ENCODE data around the gene CGNL1.

Gene CGNL1

DNA sequence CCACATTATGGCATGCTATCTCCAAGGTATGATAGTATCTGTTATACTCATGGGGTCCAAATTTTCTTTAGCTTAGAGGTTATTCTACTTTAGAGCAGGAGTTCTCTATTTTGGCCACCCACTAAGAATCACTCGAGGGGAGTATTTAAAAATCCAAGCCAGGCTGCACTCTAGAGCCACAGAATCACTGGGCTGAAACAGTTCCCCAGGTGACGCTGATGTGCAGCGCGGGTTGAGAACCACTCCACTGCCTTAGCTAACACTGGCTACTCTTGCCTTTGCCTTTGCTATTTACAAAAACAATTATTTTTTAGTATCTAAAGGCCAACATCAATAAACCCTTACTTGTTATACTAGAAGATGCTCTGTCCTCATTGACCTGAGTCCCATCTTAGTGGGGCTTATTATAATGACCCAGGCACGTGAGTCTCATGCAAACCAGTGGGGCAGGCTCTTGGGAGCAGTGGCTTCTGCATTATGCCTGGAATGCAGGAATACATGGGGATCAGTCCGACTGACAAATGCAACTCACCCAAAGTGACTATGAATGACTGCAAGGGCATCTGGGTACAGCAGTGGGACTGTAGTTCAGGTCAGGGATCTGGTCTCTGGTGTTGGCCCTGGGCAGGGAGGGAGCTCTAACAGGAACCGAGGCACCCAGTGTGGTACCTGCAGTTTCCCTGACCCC lies 21.7 kb upstream of the CGNL1 start:
- DNase-seq, result no peak

DNA sequence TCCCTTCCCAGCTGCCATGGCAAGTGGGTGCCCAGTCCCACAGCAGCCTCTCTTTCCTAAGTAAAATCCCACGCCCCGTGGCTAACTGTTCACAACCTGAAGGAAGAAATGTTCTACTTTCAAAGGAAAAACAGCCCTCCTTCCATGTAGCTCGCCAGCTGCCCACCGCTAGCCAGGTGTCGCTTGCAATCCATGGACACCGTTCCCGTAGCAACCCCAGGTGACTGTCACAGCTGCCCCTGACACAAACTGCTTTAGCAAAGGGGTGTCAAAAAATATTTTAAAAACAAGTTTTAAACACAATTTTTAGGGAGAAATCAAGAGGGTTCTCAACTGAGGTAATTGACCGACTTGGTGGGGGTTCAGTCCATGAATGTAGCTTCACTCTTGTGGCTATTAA lies 21.0 kb upstream of the CGNL1 start:
- DNase-seq, result no peak

DNA sequence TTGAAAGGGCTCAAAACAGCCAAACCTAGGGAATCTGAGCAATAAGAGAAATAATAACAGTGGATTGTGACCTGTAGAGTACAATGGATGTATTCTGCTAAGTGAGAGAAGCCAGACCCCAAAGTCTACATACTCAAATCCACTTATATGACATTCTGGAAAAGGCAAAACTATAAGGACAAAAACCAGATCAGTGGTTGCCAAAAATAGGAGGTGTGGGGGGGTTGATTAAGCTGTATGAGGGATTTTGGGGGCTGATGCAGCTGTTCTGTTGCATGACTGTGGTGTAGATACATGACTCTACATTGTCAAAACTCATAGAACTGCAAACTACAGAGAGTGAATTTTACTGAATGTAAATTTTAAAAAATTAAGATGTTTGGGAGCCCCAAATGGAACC lies 20.1 kb upstream of the CGNL1 start:
- DNase-seq, result no peak

DNA sequence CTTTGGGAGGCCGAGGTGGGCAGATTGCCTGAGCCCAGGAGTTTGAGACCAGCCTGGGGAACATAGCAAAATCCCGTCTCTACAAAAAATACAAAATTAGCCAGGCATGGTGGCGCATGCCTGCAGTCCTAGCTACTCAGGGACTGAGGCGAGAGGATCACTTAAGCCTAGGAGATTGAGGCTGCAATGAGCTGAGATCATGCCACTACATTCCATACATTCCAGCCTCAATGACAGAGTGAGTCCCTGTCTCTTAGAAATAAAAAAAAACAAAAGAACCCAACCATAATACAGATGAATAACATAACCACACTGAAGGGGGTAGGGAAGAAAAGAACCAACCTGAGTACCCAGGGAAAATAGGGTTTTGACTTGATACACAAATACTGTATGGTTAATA lies 19.7 kb upstream of the CGNL1 start:
- DNase-seq, result no peak

DNA sequence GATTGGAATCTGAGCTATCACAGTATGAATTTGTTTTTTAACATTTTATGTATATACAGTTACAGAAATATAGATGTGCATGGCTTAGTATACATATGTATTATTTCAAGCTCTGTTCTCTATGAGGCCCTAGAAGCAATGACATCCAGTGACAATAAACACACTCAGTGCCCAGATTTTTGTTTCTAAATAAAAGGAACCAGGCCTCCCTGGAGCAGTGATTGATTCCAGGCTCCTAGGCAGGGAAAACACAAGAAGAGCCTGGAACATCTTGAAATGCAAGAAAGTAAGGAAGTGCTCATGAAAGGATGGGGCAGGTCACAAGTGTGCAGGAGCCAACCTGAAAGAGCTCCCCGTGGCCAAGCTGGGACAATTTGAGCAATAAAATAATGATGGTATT lies 18.5 kb upstream of the CGNL1 start:
- no peak for DNase-seq

DNA sequence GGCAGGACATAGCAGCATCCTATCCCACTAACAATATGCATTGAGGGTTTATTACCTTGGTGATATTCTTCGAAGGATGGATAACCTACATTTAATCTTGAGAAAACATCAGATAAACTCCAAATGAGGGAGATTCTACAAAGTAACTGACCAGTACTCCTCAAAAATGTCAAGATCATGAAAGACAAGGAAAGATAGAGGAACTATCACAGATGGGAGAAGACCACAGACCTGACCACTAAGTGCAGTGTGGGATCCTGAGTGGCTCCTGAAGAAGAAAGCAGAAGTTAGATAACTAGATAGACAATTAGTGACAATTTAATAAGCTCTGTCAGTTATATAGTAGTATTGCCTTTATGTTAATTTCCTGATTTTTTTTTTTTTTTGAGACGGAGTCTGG lies 17.7 kb upstream of the CGNL1 start:
- DNase-seq, result no peak

DNA sequence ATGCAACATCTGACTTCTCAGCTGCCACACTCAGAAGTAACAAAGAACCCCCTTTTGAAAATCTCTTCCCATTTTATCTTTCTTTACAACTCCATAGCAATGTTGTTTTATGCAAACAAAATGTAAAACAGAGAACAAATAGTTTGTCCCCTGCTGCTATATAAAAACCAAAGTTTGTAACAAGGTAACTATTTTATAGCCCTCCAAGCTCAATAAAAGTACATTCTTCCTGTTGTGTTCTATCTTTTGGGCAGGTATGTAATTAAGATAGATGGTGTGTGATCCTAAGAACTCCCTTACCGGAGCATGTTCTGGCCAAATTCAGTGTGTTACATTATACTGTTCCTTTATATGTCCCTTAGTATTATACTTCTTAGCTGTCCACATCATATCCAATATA lies 12.6 kb upstream of the CGNL1 start:
- DNase-seq, result no peak

DNA sequence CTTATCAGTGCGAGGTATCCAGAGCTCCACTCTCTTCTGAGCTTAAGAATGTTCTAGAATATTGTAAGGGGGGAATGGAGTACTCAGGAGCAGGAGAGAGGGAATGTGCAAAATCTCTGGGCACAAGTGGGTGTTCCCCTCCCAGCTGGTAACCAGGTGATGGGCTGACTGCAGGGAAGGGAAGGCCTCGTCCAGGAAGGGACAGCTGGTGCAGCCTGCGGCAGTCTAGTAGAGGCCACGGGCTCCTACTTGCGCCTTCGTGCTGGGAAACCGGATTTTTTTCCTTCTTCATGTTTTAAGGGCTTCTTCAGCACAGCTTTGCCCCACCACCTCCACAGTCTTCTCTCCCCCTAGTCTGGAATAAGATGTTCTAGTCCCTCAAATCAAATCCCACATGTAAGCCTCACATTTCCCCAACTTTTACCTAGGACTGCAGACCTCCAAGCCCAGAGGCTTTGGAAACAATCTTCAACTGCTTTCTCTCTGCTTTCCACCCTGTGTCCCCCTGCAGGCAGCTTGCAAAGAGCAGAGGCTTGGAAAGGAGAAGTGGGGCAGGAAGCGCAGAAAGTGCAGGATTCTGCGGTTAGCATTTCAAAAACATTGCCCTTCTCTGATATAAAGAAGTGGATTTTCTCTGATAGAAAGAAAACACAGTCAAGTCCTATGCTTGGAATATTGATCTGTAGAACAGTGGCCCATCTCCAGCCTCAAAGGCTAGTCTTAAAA lies 11.9 kb upstream of the CGNL1 start:
- no peak for DNase-seq

DNA sequence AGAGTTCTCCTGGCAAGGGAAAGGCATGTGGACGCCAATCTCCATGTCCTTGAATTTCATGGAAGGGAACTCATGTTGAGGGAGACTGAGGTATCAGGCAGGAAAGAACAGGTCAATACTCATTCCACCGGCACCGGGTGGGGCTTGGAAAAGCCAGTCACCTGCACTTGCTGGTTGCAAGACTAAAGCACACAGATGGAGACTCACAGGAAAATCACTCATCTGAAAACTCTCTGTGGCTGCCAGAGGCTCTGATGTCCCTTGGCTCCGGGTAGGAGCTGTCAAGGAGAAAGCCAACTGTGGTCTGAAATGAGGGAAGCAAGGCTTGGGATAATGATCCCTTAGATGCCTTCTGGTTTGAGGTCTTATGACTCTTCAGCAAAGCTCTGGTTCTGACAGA lies 8.7 kb upstream of the CGNL1 start:
- DNase-seq, result no peak

DNA sequence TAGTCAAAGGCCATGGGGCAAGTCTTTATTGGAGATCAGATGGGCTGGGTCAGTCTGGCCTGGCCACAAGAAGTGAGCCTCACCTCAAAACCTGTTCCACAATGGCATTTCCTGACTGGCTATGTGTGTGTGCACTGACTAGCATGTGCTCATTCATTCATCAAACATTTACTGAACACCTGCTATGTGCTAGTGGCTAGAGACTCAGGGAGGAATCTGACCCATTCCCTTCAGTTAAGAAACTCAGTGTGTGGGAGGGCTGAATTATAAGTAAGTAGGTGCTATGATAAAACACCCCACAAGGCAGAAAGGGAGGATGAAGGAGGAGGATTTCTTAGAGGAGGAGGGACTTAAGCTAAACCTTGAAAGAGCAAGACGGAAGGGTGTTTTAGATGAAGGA lies 5.4 kb upstream of the CGNL1 start:
- no peak for DNase-seq

DNA sequence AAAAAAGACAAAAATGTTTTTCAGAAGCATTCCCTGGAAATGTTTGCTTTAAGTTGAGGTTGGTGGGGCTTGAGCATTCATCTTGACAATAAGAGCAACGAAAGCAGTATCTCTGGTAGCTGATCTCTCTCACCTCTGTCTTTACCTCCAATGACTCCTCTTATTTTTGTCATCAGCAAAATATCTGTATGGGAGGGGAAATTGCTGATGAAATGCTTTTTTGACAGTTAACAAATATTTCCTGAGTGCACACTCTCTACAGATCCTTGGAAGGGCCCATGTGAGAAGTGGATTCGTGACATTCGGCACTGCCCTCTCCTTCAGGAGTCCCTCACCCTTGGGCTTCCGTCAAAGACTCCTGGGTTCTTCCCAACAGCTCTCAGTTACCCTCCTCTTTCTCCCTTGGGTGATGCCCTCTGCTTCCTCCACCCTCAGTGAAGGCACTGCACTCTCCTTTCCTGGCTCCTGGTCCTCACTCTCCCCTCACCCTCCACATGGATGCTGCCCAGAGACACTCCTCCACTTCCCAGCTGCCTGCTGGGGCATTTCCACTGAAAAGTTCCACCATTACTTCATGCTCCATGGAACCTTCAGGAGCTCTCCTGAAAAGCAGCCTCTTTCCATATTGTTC lies 2.9 kb upstream of the CGNL1 start:
- no peak for DNase-seq

DNA sequence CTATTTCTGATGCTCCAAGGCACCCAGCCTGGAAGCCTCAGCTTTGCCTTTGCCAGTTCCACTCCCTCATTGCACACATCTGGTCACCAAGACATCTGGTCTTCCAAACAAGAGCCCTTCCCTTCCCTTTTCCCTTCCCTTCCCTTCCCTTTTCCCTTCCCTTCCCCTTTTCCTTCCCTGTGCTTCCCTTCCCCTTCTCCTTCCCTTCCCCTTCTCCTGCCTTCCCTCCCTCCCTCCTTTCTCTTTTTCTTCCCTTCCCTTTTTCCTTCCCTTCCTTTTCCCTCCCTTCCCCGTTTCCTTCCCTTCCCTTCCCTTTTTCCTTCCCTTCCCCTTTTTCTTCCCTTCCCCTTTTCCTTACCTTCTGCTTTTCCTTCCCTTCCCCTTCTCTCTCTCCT lies 2.4 kb upstream of the CGNL1 start:
- no peak for DNase-seq

DNA sequence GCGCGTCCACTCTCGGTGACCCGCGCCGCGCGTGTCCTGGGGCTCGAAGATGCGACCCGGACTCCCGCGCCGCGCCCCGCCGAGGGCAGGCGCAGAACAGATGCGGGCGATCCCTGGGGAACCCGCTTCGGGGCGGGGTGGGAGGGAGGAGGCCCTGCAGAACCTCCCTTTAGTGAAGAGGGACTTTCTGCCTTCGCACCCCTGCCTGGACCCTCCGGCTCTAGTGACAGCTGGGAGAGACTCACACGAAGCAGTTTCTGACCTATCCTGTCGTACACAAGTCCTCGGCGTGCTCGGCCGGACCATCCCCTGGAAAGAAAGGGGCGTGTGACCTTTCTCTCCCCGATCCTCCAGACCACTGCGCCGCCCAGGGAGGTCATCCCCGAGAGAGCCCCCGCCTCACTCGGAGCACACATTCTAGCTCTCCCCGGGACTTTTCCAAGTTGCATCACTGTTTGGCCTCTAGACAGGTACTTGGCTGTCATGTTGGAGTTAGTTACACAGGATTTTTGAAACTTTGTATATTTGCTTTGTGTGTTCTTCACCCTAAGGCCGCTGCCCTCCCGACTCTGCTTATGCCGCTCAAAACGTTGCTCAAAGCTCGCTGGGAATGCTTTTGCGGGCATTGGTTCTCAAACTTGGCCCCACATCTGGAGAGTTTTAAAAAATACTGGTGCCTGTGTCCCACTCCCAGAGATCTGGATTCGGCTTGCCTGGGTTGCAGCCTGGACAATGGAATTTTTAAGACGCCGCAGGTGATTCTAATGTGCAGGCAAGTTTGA lies 582 bp downstream of the CGNL1 start:
- no peak for DNase-seq

DNA sequence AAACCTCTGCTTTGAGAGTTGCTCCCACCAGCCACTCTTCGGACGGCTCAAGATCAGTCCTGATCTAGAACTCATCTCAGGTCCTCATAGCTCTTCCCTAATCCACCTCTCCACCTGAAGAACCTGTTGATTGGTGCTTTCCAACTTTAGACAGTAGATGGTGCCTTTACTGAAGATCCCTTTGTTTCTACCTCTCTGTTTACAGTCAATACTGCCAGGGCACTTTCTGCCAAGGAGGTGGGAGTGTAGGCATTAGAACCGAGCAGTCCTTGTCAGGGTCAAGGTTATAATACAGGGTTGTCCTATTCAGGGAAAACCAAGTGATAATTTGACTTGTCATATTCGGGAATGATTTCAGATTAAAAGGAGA lies 1.2 kb downstream of the CGNL1 start:
- no peak for DNase-seq

DNA sequence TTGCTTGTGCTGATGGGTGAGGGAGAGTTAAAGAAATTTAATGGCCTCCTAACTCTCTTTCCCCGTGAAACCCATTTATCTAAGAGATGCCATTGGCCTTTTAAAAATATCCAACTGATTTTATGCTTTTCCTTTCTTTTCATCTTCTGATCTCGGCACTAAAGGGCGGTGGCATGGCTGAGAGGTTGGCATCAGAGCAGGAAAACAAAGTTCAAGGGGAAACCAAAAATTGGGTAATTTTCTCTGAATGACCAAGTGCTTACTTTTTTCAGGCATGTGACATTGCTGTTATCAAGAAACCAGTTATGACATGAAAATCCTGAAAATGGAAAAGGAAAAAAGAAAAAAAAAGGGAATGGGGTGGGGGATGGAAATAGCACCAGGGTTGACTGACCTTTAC lies 3.2 kb downstream of the CGNL1 start:
- no peak for DNase-seq

DNA sequence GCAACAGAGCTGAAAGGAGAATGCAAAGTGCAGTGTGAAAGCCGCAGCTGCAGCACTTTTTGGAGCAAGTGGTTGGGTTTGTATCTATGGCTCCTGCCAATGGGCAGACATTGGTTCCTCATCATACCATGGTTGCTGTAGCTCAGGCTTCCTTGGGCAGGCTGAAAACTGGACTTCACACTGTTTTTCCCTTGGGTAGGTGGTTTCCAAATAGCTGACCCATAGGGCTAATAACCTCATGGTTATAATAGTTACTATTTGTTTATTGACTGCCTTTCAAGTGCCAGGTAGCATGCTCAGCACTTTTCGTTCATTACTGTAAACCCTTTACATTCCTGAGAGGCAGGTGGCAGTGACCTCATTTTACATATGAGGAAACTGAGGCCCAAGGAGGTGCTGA lies 4.5 kb downstream of the CGNL1 start:
- DNase-seq, result no peak

DNA sequence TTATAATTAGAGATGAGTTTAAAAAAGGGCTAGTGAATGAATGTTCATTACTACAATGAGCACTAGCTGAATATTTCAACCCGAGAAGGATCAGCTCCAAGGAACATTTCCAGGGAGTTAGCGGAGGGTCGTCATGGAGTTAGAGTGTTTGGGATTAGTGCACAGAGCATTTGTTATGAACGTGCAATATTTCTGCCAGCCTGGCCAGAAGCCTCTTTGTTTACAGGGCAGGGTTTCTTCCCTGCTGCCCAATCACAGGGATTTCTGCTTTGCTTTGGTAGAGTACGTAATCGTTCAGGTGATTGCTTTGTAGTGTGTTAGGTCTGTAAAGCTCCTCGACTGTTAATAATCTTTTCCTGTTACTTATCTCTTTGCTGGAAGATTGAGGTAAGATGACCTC lies 5.9 kb downstream of the CGNL1 start:
- DNase-seq, result no peak

DNA sequence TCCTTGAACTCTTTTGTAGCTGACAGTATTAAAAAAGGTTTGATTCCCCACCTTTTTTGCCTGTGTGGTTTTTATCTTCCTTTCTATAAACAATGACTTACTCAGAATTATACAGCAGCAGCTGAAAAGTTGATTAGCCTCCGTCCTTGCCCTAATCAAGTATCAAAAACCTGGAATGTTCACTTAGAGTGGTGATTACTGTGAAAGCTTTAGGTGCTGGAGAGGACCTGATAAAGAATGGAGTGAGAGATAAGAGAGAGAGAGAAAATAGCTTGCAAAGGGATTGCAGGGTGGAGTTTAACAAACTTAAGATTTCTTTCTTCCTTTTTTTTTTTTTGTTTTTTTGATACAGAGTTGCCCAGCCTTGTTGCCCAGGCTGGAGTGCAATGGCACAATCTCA lies 6.7 kb downstream of the CGNL1 start:
- no peak for DNase-seq

DNA sequence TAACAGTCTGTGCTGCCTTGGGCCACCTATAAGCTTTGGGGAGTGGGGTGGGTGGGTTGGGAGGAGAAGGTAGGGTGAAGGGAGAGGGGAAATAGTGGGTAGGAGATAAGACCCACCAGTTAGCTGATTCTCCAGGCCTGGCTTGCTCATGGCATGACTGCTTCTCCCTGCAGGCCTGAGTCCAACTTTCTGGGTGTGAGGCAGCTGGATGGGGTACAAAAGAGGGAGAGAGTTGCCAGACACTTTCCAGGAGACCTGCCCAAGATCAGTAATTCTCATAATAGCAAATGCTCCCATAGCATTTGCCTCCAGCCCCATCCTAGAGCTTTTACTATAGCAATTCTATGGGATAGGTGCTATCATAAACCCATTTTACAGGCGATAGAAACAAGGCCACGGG lies 7.7 kb downstream of the CGNL1 start:
- DNase-seq, result no peak

DNA sequence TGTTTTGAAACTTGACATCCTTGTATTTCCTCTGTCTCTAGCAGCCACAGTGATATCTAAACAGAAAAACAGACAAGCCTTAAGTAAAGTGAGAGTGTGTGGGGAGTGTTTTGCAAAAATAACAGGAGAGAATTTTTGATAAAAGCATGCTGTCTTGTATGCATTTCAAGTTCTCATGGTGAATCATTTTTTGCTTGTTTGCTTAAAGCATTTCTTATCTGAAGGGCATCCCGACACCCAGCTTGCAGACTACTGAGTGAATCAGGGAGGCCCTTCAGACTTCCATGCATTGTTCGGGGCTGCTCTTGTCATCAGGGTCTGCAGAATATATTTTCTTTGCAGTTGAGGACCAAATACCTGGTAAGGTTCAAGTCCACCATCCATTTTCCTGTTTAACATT lies 8.5 kb downstream of the CGNL1 start:
- DNase-seq, result no peak

DNA sequence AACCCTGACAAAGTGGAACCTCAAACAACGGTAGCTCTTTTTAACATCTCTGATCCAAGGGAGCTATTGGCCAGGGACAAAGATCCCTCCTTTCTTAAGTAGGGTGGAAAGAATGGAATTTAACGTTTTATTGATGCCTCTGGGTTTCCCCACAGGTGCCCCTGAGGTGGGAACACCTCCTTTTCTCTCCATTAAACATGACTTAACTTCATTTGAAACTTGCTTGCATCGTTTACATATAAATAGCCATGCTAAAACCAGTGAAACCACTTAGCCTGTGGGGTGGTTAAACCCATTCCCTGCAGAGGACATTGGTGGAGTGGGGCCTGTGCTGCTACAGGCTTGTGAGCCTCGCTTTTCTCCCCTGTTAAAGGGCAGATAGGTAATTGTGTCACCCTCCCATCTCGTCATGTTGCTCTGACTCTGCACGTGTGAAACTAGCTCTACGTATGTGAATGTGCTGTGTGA lies 9.7 kb downstream of the CGNL1 start:
- no peak for DNase-seq

DNA sequence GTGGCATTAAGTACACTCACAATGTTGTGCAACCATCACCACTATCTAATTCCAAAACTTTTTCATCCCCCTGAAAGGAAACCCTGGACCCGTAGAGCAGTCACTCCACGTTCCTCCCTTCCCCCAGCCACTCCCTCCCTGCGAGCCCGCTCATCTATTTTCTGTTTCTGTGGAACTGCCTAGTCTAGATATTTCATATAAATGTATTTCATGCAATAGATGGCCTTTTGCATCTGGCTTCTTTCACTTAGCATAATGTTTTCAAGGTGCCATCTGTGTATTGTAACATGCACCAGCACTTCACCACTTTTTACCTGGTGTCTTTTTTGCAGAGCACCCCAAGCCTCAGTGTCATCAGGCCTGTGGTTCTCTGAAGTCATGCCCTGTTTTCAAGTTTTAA lies 10.7 kb downstream of the CGNL1 start:
- no peak for DNase-seq

DNA sequence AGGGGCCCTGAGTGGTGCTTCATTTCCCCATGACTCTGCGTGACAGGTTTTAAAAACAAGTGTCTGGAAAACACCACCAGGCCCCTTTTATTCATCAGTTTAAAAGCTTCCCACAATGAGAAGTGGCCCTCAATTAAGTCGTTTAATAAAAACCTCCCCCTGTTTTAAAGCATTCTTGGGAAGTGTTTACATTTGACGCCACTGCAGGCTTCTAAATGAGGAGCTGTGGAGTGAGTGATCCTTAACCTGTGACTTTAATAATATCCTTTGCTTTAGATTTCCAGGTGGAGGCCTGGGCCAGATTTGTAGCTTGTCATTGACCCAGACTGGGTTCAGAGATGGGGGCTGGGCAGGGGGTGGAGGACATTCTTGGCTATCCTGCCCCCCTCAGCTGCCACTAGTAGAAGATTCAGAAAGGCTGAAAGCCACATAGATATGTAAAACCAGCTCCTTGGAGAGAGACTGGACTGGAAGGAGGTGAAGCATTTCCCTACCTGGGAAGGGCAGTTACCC lies 11.3 kb downstream of the CGNL1 start:
- DNase-seq, result no peak
